SIG-M5 treated with dmso at 0.1 percent for 504 hours (cell line): Measurements from ENCODE around the gene TRMT1.
A peak's percentile ranks its signal among the peaks of the same experiment; 100 is the strongest.

Experiments
- DNase-seq: peaks from one replicate; lab custom pipeline; 2025; ENCODE audit not compliant: unreplicated experiment; lab: John Stamatoyannopoulos, UW

Gene TRMT1

GRCh38 chr19:13092606-13093235, 23.8 kb downstream of the TRMT1 start:
- no peak for DNase-seq

GRCh38 chr19:13092158-13092543, 24.4 kb downstream of the TRMT1 start:
- DNase-seq, result no peak

GRCh38 chr19:13091400-13092157, 25.0 kb downstream of the TRMT1 start:
- peak; percentile 21 for DNase-seq

GRCh38 chr19:13090511-13091231, 25.9 kb downstream of the TRMT1 start:
- peak; percentile 48 for DNase-seq

GRCh38 chr19:13089857-13090507, 26.6 kb downstream of the TRMT1 start:
- DNase-seq, result no peak

GRCh38 chr19:13089139-13089856, 27.2 kb downstream of the TRMT1 start:
- peak; percentile 17 for DNase-seq

- no peak for DNase-seq
Measured at GRCh38 chr19:13087795-13088537, 28.6 kb downstream of the TRMT1 start.

GRCh38 chr19:13087295-13087694, 29.2 kb downstream of the TRMT1 start:
- DNase-seq, result no peak

GRCh38 chr19:13086341-13086740, 30.2 kb downstream of the TRMT1 start:
- no peak for DNase-seq

- DNase-seq, result no peak
Measured at GRCh38 chr19:13085666-13086065, 30.9 kb downstream of the TRMT1 start.

- no peak for DNase-seq
Measured at GRCh38 chr19:13083627-13084026, 32.9 kb downstream of the TRMT1 start.

- no peak for DNase-seq
Measured at GRCh38 chr19:13083008-13083404, 33.5 kb downstream of the TRMT1 start.

- DNase-seq, result no peak
Measured at GRCh38 chr19:13082192-13083007, 34.1 kb downstream of the TRMT1 start.

- DNase-seq, result no peak
Measured at GRCh38 chr19:13079542-13079986, 37.0 kb downstream of the TRMT1 start.

- DNase-seq, result no peak
Measured at GRCh38 chr19:13078897-13079541, 37.5 kb downstream of the TRMT1 start.

- DNase-seq, result no peak
Measured at GRCh38 chr19:13078381-13078780, 38.2 kb downstream of the TRMT1 start.

GRCh38 chr19:13077240-13077639, 39.3 kb downstream of the TRMT1 start:
- no peak for DNase-seq

- DNase-seq, result no peak
Measured at GRCh38 chr19:13076787-13077186, 39.8 kb downstream of the TRMT1 start.

GRCh38 chr19:13076320-13076719, 40.2 kb downstream of the TRMT1 start:
- no peak for DNase-seq
